Vagina (tissue), 2 donors: ENCODE results near the gene TEAD1.

Experiments
- CTCF ChIP-seq, 3 experiments: fragments of 450-650 bp in 2 of 3; fragments of 200-600 bp in 1 of 3; sonication (generic) in 1 of 3; IDR thresholded peaks; one replicate each; pipeline ENCODE4 v1.5.1; 2017 to 2019; ENCODE audit warnings: antibody characterized with exemption in 3 of 3, mild to moderate bottlenecking in 2 of 3, moderate library complexity in 2 of 3
- POLR2A ChIP-seq, 2 donors: fragments of 450-650 bp; IDR thresholded peaks; one replicate each; pipeline ENCODE4 v1.6.1; 2017; ENCODE audit warnings: antibody characterized with exemption in 2 of 2, mild to moderate bottlenecking in 2 of 2, moderate library complexity in 2 of 2
- POLR2AphosphoS5 ChIP-seq, 2 donors: sonication (generic); formaldehyde crosslinking; IDR thresholded peaks; one replicate each; pipeline ENCODE4 v1.9.0; 2017; ENCODE audit warnings: antibody characterized with exemption in 2 of 2, mild to moderate bottlenecking in 2 of 2, low read depth in 1 of 2; ENCODE audit not compliant: insufficient read depth in 1 of 2

DNA sequence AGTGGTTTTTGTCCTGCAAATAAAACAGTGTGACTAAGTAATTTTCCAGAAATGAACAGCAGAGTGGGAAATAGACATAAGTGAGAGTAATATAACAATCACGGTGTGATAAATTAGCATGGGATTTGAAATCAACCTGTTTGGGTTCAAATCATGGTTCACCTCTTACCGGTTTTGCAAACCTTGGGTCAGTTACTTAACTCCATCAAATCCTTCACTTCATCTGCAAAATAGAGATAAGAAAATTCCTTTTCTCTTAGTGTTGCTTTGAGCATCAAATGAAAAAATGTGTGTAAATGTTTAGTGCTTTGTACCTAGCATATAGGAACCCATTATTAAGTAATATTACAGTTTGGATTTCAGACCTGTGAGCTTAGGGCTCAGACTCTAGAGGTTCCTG lies 152.2 kb downstream of the TEAD1 start:
- TF ChIP-seq CTCF (IDR thresholded peaks at IDR 0.05) (no peak), POLR2AphosphoS5 (IDR thresholded peaks at IDR 0.05; ENCODE audit: insufficient read depth in 1 of 2, low read depth in 1 of 2) (no peak), POLR2A (IDR thresholded peaks at IDR 0.05) (no peak)
